ENCODE measurements around the gene IL18BP. TPM values are rescaled to one million over a fixed set of nuclear protein-coding genes. Genes with fewer than 3 reads are reported as not detected.

The IL18BP gene
- total RNA-seq, 1 experiment from 2014 or later: 34.7 TPM

- Mint-ChIP-seq H3K27ac (ENCODE audit: unreplicated experiment) (no peak overlapping the region), H3K36me3 (ENCODE audit: insufficient read depth, unreplicated experiment) (peaks cover 19% of the 10 kb centered on the region), H3K27me3 (ENCODE audit: insufficient read depth, unreplicated experiment) (no peaks in the 10 kb centered on the region), H3K9me3 (ENCODE audit: unreplicated experiment) (no peaks in the 10 kb centered on the region), H3K4me3 (ENCODE audit: unreplicated experiment) (no peak overlapping the region), H3K4me1 (ENCODE audit: low read depth, unreplicated experiment) (peaks cover 16% of the 10 kb centered on the region)
- Histone ChIP-seq H3K27me3 (replicated peaks; ENCODE audit: control insufficient read depth, insufficient read depth, low read length) (no peaks in the 10 kb centered on the region), H3K36me3 (ENCODE audit: control insufficient read depth, insufficient read depth, low read length) (no peaks in the 10 kb centered on the region; the same call in 1 of the 2 replicates), H3K9me3 (no peaks in the 10 kb centered on the region), H3K4me3 (ENCODE audit: low read depth, low read length) (no peak overlapping the region), H3K4me1 (no peaks in the 10 kb centered on the region)
- DNase-seq: no peak
- POLR2A ChIA-PET: no interaction called here
- intact Hi-C loops (cut with micrococcal nuclease; ENCODE audit: unreplicated experiment): no loop called here
- TF ChIP-seq CTCF (IDR thresholded peaks at IDR 0.05; ENCODE audit: insufficient read depth in 1 of 2, low read depth in 1 of 2, low read length in 1 of 2, severe bottlenecking in 1 of 2, unreplicated experiment in 1 of 2): no peak
- no TSS peak for BruUV-seq (replicated peaks)
- CTCF ChIA-PET: no interaction called here
Observed at GRCh38 chr11:71955898-71956456, 42.7 kb upstream of the IL18BP start.

GRCh38 chr11:71962428-71963038 lies 36.2 kb upstream of the IL18BP start:
- peaks cover 66% of the 10 kb centered on the region for H3K36me3 Mint-ChIP-seq (ENCODE audit: insufficient read depth, unreplicated experiment)
- ChIA-PET POLR2A (no interaction called here), CTCF (no interaction called here)
- TF ChIP-seq CTCF (IDR thresholded peaks at IDR 0.05; ENCODE audit: insufficient read depth in 1 of 2, low read depth in 1 of 2, low read length in 1 of 2, severe bottlenecking in 1 of 2, unreplicated experiment in 1 of 2): no peak
- Histone ChIP-seq H3K9me3 (no peaks in the 10 kb centered on the region), H3K27me3 (replicated peaks; ENCODE audit: control insufficient read depth, insufficient read depth, low read length) (no peaks in the 10 kb centered on the region), H3K4me1 (peaks cover 5% of the 10 kb centered on the region; the same call in 1 of the 2 replicates), H3K4me3 (ENCODE audit: low read depth, low read length) (no peak overlapping the region), H3K36me3 (ENCODE audit: control insufficient read depth, insufficient read depth, low read length) (no peaks in the 10 kb centered on the region; the same call in 1 of the 2 replicates)
- no peak overlapping the region for H3K4me3 Mint-ChIP-seq (ENCODE audit: unreplicated experiment)
- H3K27me3 Mint-ChIP-seq (ENCODE audit: insufficient read depth, unreplicated experiment): no peaks in the 10 kb centered on the region
- DNase-seq: no peak
- no peaks in the 10 kb centered on the region for H3K9me3 Mint-ChIP-seq (ENCODE audit: unreplicated experiment)
- peak overlapping the region; percentile 40 for H3K27ac Mint-ChIP-seq (ENCODE audit: unreplicated experiment)
- peaks cover 9% of the 10 kb centered on the region for H3K4me1 Mint-ChIP-seq (ENCODE audit: low read depth, unreplicated experiment)
- no TSS peak for BruUV-seq (replicated peaks)
- intact Hi-C loops (cut with micrococcal nuclease; ENCODE audit: unreplicated experiment): no loop called here

GRCh38 chr11:71963468-71963867 lies 35.2 kb upstream of the IL18BP start:
- no peaks in the 10 kb centered on the region for H3K9me3 ChIP-seq
- ChIA-PET CTCF (no interaction called here), POLR2A (no interaction called here)
- H3K27me3 Mint-ChIP-seq (ENCODE audit: insufficient read depth, unreplicated experiment): no peaks in the 10 kb centered on the region
- no peaks in the 10 kb centered on the region for H3K9me3 Mint-ChIP-seq (ENCODE audit: unreplicated experiment)
- intact Hi-C loops (cut with micrococcal nuclease; ENCODE audit: unreplicated experiment): no loop called here
- H3K4me3 ChIP-seq (ENCODE audit: low read depth, low read length): no peak overlapping the region
- H3K4me1 ChIP-seq: peaks cover 5% of the 10 kb centered on the region; the same call in 1 of the 2 replicates
- no peak for DNase-seq
- no peak for TF ChIP-seq CTCF (IDR thresholded peaks at IDR 0.05; ENCODE audit: insufficient read depth in 1 of 2, low read depth in 1 of 2, low read length in 1 of 2, severe bottlenecking in 1 of 2, unreplicated experiment in 1 of 2)
- no peaks in the 10 kb centered on the region; the same call in 1 of the 2 replicates for H3K36me3 ChIP-seq (ENCODE audit: control insufficient read depth, insufficient read depth, low read length)
- H3K4me3 Mint-ChIP-seq (ENCODE audit: unreplicated experiment): no peak overlapping the region
- no peaks in the 10 kb centered on the region for H3K27me3 ChIP-seq (replicated peaks; ENCODE audit: control insufficient read depth, insufficient read depth, low read length)
- no TSS peak for BruUV-seq (replicated peaks)
- no peak overlapping the region for H3K27ac Mint-ChIP-seq (ENCODE audit: unreplicated experiment)
- peaks cover 75% of the 10 kb centered on the region for H3K36me3 Mint-ChIP-seq (ENCODE audit: insufficient read depth, unreplicated experiment)
- peaks cover 9% of the 10 kb centered on the region for H3K4me1 Mint-ChIP-seq (ENCODE audit: low read depth, unreplicated experiment)
